C4-2B (cell line): ENCODE results near the gene PCDH15.

Source experiments
- CTCF ChIP-seq: fragments of 450-650 bp; conservative IDR thresholded peaks from 2 replicates; pipeline ENCODE4 v1.5.1; 2017; ENCODE audit warnings: mild to moderate bottlenecking
- ZFX ChIP-seq: fragments of 450-650 bp; IDR thresholded peaks from 2 replicates; pipeline ENCODE4 v1.6.1; 2017

- TF ChIP-seq CTCF: no peak
- no peak for TF ChIP-seq ZFX
Measured at GRCh38 chr10:54691331-54691730, 109.7 kb downstream of the PCDH15 start.
